Fibroblast of villous mesenchyme (primary cell): Measurements from ENCODE around the gene RASSF1. TPM values are rescaled to one million over a fixed set of nuclear protein-coding genes. Genes with fewer than 3 reads are reported as not detected.

ENCODE experiments used
- DNase-seq: peaks from one replicate; pipeline ENCODE4 v3.0.0-alpha.2; 2010; ENCODE audit warnings: low read depth
- H3K4me3 ChIP-seq: 2 replicates; pipeline ENCODE4 v1.5.1; 2011; ENCODE audit warnings: low read depth, mild to moderate bottlenecking, low read length
- CTCF ChIP-seq: IDR thresholded peaks from 2 replicates; pipeline ENCODE4 v1.5.1; 2012; ENCODE audit warnings: low read depth, mild to moderate bottlenecking, low read length; ENCODE audit not compliant: insufficient read depth
- total RNA-seq: library from RNA; depleted of rRNA; stranded (reverse); fragments of >200 nt; gene quantifications from 2 replicates; pipeline ENCODE4 v1.2.3, GENCODE V29; 2012

RASSF1 gene
- total RNA-seq, 1 donor: 36.3 TPM

- DNase-seq: no peak
- TF ChIP-seq CTCF: no peak
- H3K4me3 ChIP-seq: no peak overlapping the region
These were observed 25.2 kb upstream of the RASSF1 start for GRCh38 chr3:50365842-50366220.

GRCh38 chr3:50365080-50365841 is 24.6 kb upstream of the RASSF1 start:
- H3K4me3 ChIP-seq: peak overlapping the region; percentile 59
- no peak for TF ChIP-seq CTCF
- peak; percentile 58 for DNase-seq

GRCh38 chr3:50364573-50365079 is 24.0 kb upstream of the RASSF1 start:
- TF ChIP-seq CTCF: no peak
- H3K4me3 ChIP-seq: peak overlapping the region; percentile 59
- DNase-seq: no peak

- DNase-seq: no peak
These were observed 19.1 kb upstream of the RASSF1 start for GRCh38 chr3:50359760-50360110.

GRCh38 chr3:50358911-50359759 is 18.5 kb upstream of the RASSF1 start, which contains the start of gene TMEM115:
Gene TMEM115 (minus strand): TSS chr3:50359521. CDS start chr3:50359063, 458 bp downstream.
- H3K4me3 ChIP-seq: peak within 1 kb of the TSS; percentile 91
- DNase-seq: peak; percentile 99
- no peak for TF ChIP-seq CTCF

More at GRCh38 chr3:50359760-50360110, 19.1 kb upstream of the RASSF1 start:
- no peak for TF ChIP-seq CTCF
- H3K4me3 ChIP-seq: peak overlapping the region; percentile 40

- DNase-seq: no peak
- H3K4me3 ChIP-seq: peak overlapping the region; percentile 91
- TF ChIP-seq CTCF: no peak
These were observed 17.8 kb upstream of the RASSF1 start for GRCh38 chr3:50358355-50358910.
